ENCODE results near the gene UGT2B11. TPM values are rescaled to one million over a fixed set of nuclear protein-coding genes. Genes with fewer than 3 reads are reported as not detected.
"Not testable (repeated sequence)": the region's sequence is repeated elsewhere in the genome, so short reads cannot be mapped to it uniquely, and the experiment has no call there.

The UGT2B11 gene
- total and polyA plus RNA-seq, 2 donors (not counting 1 experiment from before 2014, with no cell fraction given), result not detected

GRCh38 chr4:69170233-69171134 is 44.1 kb downstream of the UGT2B11 start:
- H3K36me3 ChIP-seq (replicated peaks in 1 of 2; ENCODE audit: control extremely low read depth in 1 of 2, control insufficient read depth in 1 of 2, extremely low read depth in 1 of 2, insufficient read depth in 2 of 2, low read length in 1 of 2); H3K79me2 ChIP-seq (ENCODE audit: control insufficient read depth, insufficient read depth, low read length); H3K9ac ChIP-seq (ENCODE audit: low read length); H3K4me1 ChIP-seq (ENCODE audit: control insufficient read depth in 2 of 2, insufficient read depth in 2 of 2, low read length in 2 of 2); H3K4me3 ChIP-seq (ENCODE audit: control extremely low read depth in 1 of 5, extremely low read depth in 1 of 5, insufficient read depth in 1 of 5, low read depth in 2 of 5, low read length in 4 of 5); H3K9me3 ChIP-seq (ENCODE audit: control extremely low read depth in 1 of 3, control insufficient read depth in 2 of 3, insufficient read depth in 1 of 3, low read length in 2 of 3); H3K4me3 Mint-ChIP-seq; H3K27me3 Mint-ChIP-seq; H3K27ac Mint-ChIP-seq; H3K27me3 ChIP-seq (replicated peaks in 1 of 4; ENCODE audit: control extremely low read depth in 1 of 4, control insufficient read depth in 3 of 4, insufficient read depth in 4 of 4, low read length in 3 of 4); H2AFZ ChIP-seq (ENCODE audit: insufficient read depth, low read depth, low read length, poor library complexity, severe bottlenecking); H3K9me3 Mint-ChIP-seq (ENCODE audit: insufficient read depth); H3K4me2 ChIP-seq (replicated peaks; ENCODE audit: low read depth, low read length, poor library complexity, severe bottlenecking); H4K20me1 ChIP-seq (ENCODE audit: control insufficient read depth, insufficient read depth, low read length, poor library complexity, severe bottlenecking); H3K4me1 Mint-ChIP-seq; intact Hi-C loops (cut with micrococcal nuclease); ATAC-seq (ENCODE audit: low read depth); H3K27ac ChIP-seq (ENCODE audit: low read length in 2 of 2); POLR2A ChIA-PET: not testable (repeated sequence)
- peak; percentile 23 for DNase-seq
- no CpG with 5 or more reads among the region's 2 CpGs for WGBS (ENCODE audit: insufficient coverage)
- CTCF ChIA-PET, result interaction anchor here (1.0 to 1.3 kb wide), 2 partner anchors 672 to 898 kb away, joined by 3 to 4 read pairs; no protein-coding TSS in a partner anchor

DNA sequence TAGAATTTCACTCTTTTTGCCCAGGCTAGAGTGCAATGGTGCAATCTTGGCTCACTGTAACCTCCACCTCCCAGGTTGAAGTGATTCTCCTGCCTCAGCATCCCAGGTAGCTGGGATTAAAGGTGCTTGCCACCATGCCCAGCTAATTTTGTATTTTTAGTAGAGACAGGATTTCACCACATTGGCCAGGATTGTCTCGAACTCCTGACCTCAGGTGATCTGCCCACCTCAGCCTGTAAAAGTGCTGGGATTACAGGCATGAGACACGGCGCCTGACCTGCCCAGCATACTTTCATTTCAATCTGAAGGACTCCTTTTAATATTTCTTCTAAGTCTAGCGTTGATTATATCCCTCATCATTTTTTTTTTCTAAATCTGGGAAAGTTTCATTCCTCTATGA is 45.4 kb downstream of the UGT2B11 start:
- H3K4me1 ChIP-seq (ENCODE audit: control insufficient read depth in 2 of 2, insufficient read depth in 2 of 2, low read length in 2 of 2); H3K79me2 ChIP-seq (ENCODE audit: control insufficient read depth, insufficient read depth, low read length); H3K9me3 Mint-ChIP-seq (ENCODE audit: insufficient read depth); DNase-seq; H3K4me3 ChIP-seq (ENCODE audit: control extremely low read depth in 1 of 5, extremely low read depth in 1 of 5, insufficient read depth in 1 of 5, low read depth in 2 of 5, low read length in 4 of 5); ATAC-seq (ENCODE audit: low read depth); H4K20me1 ChIP-seq (ENCODE audit: control insufficient read depth, insufficient read depth, low read length, poor library complexity, severe bottlenecking); H3K27me3 ChIP-seq (replicated peaks in 1 of 4; ENCODE audit: control extremely low read depth in 1 of 4, control insufficient read depth in 3 of 4, insufficient read depth in 4 of 4, low read length in 3 of 4); H3K27ac ChIP-seq (ENCODE audit: low read length in 2 of 2); H2AFZ ChIP-seq (ENCODE audit: insufficient read depth, low read depth, low read length, poor library complexity, severe bottlenecking); H3K4me1 Mint-ChIP-seq; H3K4me2 ChIP-seq (replicated peaks; ENCODE audit: low read depth, low read length, poor library complexity, severe bottlenecking); H3K4me3 Mint-ChIP-seq; H3K9ac ChIP-seq (ENCODE audit: low read length); intact Hi-C loops (cut with micrococcal nuclease); H3K36me3 ChIP-seq (replicated peaks in 1 of 2; ENCODE audit: control extremely low read depth in 1 of 2, control insufficient read depth in 1 of 2, extremely low read depth in 1 of 2, insufficient read depth in 2 of 2, low read length in 1 of 2); H3K27ac Mint-ChIP-seq; H3K9me3 ChIP-seq (ENCODE audit: control extremely low read depth in 1 of 3, control insufficient read depth in 2 of 3, insufficient read depth in 1 of 3, low read length in 2 of 3); H3K27me3 Mint-ChIP-seq; POLR2A ChIA-PET: not testable (repeated sequence)
- WGBS (ENCODE audit: insufficient coverage), result 66% methylated on average over 3 of the region's 4 CpGs
- CTCF ChIA-PET, result interaction anchor here (1.1 kb wide), 1 partner anchor 897 kb away, joined by 5 read pairs; no protein-coding TSS in a partner anchor
